ENCODE results near the gene GULP1.

GULP1 gene

GRCh38 chr2:188322569-188323551, 31.2 kb downstream of the GULP1 start:
- no peak for FAIRE-seq
- no peak for TF ChIP-seq CTCF (IDR thresholded peaks at IDR 0.05; ENCODE audit: insufficient read depth, missing control alignments)
- DNase-seq (ENCODE audit: insufficient read length, low spot score), result no peak

GRCh38 chr2:188324067-188324466, 32.4 kb downstream of the GULP1 start:
- no peak for TF ChIP-seq CTCF (IDR thresholded peaks at IDR 0.05; ENCODE audit: insufficient read depth, missing control alignments)
- FAIRE-seq (no peak), DNase-seq (ENCODE audit: insufficient read length, low spot score) (no peak)

- no peak for FAIRE-seq
- TF ChIP-seq CTCF (IDR thresholded peaks at IDR 0.05; ENCODE audit: insufficient read depth, missing control alignments), result no peak
- no peak for DNase-seq (ENCODE audit: insufficient read length, low spot score)
Observed at GRCh38 chr2:188326290-188326668, 34.6 kb downstream of the GULP1 start.

- no peak for TF ChIP-seq CTCF (IDR thresholded peaks at IDR 0.05; ENCODE audit: insufficient read depth, missing control alignments)
- DNase-seq (ENCODE audit: insufficient read length, low spot score) (no peak), FAIRE-seq (no peak)
Observed at GRCh38 chr2:188326669-188327301, 35.1 kb downstream of the GULP1 start.

- no peak for FAIRE-seq
Observed at GRCh38 chr2:188327518-188328213, 36.0 kb downstream of the GULP1 start.

GRCh38 chr2:188328419-188328818, 36.7 kb downstream of the GULP1 start:
- TF ChIP-seq CTCF (IDR thresholded peaks at IDR 0.05; ENCODE audit: insufficient read depth, missing control alignments), result no peak
- FAIRE-seq (no peak), DNase-seq (ENCODE audit: insufficient read length, low spot score) (no peak)

More at GRCh38 chr2:188327518-188328213, 36.0 kb downstream of the GULP1 start:
- TF ChIP-seq CTCF (IDR thresholded peaks at IDR 0.05; ENCODE audit: insufficient read depth, missing control alignments), result no peak
- no peak for DNase-seq (ENCODE audit: insufficient read length, low spot score)

Data from D721Med (cell line).